Vagina (tissue), 2 donors: ENCODE results near the gene PHLPP1. TPM values are rescaled to one million over a fixed set of nuclear protein-coding genes. Genes with fewer than 3 reads are reported as not detected.

Experiments used
- DNase-seq, 2 donors: peaks; one replicate each; pipeline ENCODE4 v3.0.0-alpha.2; 2017; ENCODE audit errors: extremely low spot score in 2 of 2
- H3K27ac ChIP-seq: fragments of 200-600 bp; sonication (generic); one replicate; pipeline ENCODE4 v1.5.1; 2019
- H3K27me3 ChIP-seq: fragments of 200-600 bp; sonication (generic); one replicate; pipeline ENCODE4 v1.5.1; 2019
- H3K36me3 ChIP-seq, 2 donors: fragments of 200-600 bp; sonication (generic); one replicate each; pipeline ENCODE4 v1.5.1; 2017 to 2019
- H3K4me1 ChIP-seq: fragments of 200-600 bp; sonication (generic); one replicate; pipeline ENCODE4 v1.5.1; 2019
- H3K4me3 ChIP-seq, 2 donors: fragments of 200-600 bp; sonication (generic); 1 replicate in 1 of 2; 2 replicates in 1 of 2; pipeline ENCODE4 v1.5.1; 2016 to 2019
- H3K9me3 ChIP-seq: fragments of 200-600 bp; sonication (generic); one replicate; pipeline ENCODE4 v1.5.1; 2019
- POLR2A ChIP-seq, 2 donors: fragments of 450-650 bp; IDR thresholded peaks; one replicate each; pipeline ENCODE4 v1.6.1; 2017; ENCODE audit warnings: antibody characterized with exemption in 2 of 2, mild to moderate bottlenecking in 2 of 2, moderate library complexity in 2 of 2
- POLR2AphosphoS5 ChIP-seq, 2 donors: sonication (generic); formaldehyde crosslinking; IDR thresholded peaks; one replicate each; pipeline ENCODE4 v1.9.0; 2017; ENCODE audit warnings: antibody characterized with exemption in 2 of 2, mild to moderate bottlenecking in 2 of 2, low read depth in 1 of 2; ENCODE audit not compliant: insufficient read depth in 1 of 2
- intact Hi-C: fragments of 100-400 bp; cut with DNase I; formaldehyde crosslinking; loops from one replicate; pipeline ENCODE4 v1.15.1; 2023
- small RNA-seq: library from RNA; depleted of rRNA; stranded (forward); fragments of <200 nt; gene quantifications from one replicate; pipeline ENCODE3, GENCODE V24; 2016
- total RNA-seq: library from RNA; depleted of rRNA; stranded (reverse); fragments of >200 nt; gene quantifications from one replicate; pipeline ENCODE4 v1.2.3, GENCODE V29; 2016
- TF ChIP-seq, protein P1 (sequence below), 3 experiments: fragments of 450-650 bp in 2 of 3; fragments of 200-600 bp in 1 of 3; sonication (generic) in 1 of 3; IDR thresholded peaks; one replicate each; pipeline ENCODE4 v1.5.1; 2017 to 2019; ENCODE audit warnings: antibody characterized with exemption in 3 of 3, mild to moderate bottlenecking in 2 of 3, moderate library complexity in 2 of 3

The PHLPP1 gene
- total RNA-seq, 1 donor from 2014 or later: 20.6 TPM

DNA sequence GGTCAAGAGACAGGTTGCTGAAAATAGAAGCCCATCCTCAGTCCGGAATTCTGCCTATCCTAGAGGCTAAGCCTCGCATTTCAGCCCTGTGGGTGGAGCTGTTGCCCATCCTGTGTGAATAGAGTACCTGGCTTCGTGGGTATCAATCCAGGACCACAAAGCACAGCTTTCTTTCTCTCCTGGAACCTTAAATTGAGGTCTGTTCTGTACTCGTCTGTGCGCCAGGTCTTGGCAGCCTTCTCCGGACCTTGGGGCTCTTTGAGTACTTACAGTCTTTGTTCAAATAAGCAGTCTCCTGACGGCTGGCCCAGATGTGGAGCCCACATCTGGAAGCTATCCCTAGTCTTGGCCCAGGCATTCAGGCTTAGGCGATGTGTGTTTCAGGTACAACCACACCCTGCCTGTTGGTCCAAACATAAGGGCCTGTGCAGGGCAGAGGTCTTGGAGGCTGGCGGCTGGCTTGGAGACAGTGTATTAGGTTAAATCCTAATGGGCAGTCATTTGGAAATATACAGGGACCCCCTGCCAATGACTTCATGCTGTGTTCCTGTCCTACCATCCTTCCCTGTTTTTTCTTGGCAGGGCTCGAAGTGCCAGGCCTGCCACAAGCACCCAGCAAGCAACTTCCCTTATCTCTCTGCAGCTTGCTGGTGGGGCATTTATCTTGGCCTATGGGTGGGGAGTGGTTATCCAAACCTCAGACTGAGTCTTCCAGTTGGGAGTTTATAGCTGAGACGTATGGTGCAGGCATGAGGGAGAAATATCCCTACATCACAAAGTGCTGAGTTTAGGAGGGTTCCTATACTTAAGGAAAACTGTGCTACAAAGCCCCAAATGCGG lies 310.1 kb downstream of the PHLPP1 start:
- no peak for TF ChIP-seq POLR2A (IDR thresholded peaks at IDR 0.05)
- intact Hi-C loops: loop anchor here (5.0 to 10.0 kb wide), 2 partner anchors 79 to 297 kb away; no protein-coding TSS in a partner anchor
- no peaks in the 10 kb centered on the region for H3K36me3 ChIP-seq
- H3K27ac ChIP-seq: no peak overlapping the region
- H3K4me3 ChIP-seq: no peak overlapping the region
- DNase-seq: no peak
- H3K4me1 ChIP-seq: no peaks in the 10 kb centered on the region
- H3K9me3 ChIP-seq: no peaks in the 10 kb centered on the region
- H3K27me3 ChIP-seq: no peaks in the 10 kb centered on the region

DNA sequence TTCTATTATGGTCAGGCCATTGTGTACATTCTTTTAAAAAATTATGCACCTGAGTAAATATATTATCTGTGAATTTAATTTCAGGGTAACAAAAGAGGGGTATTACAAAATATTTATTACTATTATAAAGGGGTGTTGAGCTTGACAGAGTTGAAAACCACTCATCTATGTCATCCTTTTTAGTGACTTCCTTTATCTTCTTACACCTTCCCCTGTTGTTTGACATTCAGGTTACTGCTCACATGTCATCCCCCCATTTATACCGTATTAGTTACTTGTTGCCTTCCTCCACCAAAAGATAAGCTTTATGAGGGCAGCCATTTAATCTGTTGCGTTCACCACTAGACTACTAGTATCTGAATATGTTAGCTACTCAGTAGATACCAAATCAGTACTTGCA lies 313.0 kb downstream of the PHLPP1 start:
- DNase-seq: no peak
- TF ChIP-seq POLR2A (IDR thresholded peaks at IDR 0.05) (no peak), POLR2AphosphoS5 (IDR thresholded peaks at IDR 0.05; ENCODE audit: insufficient read depth in 1 of 2, low read depth in 1 of 2) (no peak)
- TF ChIP-seq, protein P1, sequence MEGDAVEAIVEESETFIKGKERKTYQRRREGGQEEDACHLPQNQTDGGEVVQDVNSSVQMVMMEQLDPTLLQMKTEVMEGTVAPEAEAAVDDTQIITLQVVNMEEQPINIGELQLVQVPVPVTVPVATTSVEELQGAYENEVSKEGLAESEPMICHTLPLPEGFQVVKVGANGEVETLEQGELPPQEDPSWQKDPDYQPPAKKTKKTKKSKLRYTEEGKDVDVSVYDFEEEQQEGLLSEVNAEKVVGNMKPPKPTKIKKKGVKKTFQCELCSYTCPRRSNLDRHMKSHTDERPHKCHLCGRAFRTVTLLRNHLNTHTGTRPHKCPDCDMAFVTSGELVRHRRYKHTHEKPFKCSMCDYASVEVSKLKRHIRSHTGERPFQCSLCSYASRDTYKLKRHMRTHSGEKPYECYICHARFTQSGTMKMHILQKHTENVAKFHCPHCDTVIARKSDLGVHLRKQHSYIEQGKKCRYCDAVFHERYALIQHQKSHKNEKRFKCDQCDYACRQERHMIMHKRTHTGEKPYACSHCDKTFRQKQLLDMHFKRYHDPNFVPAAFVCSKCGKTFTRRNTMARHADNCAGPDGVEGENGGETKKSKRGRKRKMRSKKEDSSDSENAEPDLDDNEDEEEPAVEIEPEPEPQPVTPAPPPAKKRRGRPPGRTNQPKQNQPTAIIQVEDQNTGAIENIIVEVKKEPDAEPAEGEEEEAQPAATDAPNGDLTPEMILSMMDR (IDR thresholded peaks at IDR 0.05): no peak
- H3K36me3 ChIP-seq: no peaks in the 10 kb centered on the region
- no peaks in the 10 kb centered on the region for H3K9me3 ChIP-seq
- H3K4me1 ChIP-seq: no peaks in the 10 kb centered on the region
- intact Hi-C loops: loop anchor here (5.0 to 10.0 kb wide), 2 partner anchors 76 to 294 kb away; no protein-coding TSS in a partner anchor
- no peak overlapping the region for H3K27ac ChIP-seq
- no peak overlapping the region for H3K4me3 ChIP-seq
- H3K27me3 ChIP-seq: no peaks in the 10 kb centered on the region

Small RNA genes lying within 50 kb of the gene (small RNA-seq; reads per million reads assigned to genes)
- gene RNU6-142P: not detected

Other genes starting within 250 kb of the PHLPP1 start
- gene ZCCHC2, start 192.5 kb upstream of the PHLPP1 start, total RNA-seq: 30.4 TPM